NCI-H526 treated with DMSO at 0.1 percent for 48 hours (cell line): ENCODE data around the gene FAM111B.

Experiments
- DNase-seq: peaks from one replicate; lab custom pipeline; 2025; lab: John Stamatoyannopoulos, UW

The FAM111B gene

DNA sequence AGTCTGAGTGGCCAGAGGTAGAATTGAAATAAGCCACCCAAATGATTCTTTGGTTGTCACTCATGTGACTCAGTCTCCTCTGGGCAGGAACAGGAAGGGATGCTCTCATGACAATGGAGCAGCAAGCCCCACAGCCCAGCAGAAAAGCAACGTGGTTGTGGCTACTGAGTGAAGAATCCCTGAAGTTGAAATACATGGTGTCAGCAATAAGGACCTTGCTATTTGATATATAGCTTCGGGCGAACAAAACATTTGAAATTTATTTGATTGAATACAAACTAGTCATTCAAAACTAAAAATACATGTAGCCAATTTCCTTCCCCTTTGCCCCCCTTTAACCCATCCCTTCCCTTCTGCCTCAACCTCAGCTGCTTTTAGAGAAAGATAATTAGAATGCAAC is 50.4 kb downstream of the FAM111B start:
- DNase-seq = no peak

DNA sequence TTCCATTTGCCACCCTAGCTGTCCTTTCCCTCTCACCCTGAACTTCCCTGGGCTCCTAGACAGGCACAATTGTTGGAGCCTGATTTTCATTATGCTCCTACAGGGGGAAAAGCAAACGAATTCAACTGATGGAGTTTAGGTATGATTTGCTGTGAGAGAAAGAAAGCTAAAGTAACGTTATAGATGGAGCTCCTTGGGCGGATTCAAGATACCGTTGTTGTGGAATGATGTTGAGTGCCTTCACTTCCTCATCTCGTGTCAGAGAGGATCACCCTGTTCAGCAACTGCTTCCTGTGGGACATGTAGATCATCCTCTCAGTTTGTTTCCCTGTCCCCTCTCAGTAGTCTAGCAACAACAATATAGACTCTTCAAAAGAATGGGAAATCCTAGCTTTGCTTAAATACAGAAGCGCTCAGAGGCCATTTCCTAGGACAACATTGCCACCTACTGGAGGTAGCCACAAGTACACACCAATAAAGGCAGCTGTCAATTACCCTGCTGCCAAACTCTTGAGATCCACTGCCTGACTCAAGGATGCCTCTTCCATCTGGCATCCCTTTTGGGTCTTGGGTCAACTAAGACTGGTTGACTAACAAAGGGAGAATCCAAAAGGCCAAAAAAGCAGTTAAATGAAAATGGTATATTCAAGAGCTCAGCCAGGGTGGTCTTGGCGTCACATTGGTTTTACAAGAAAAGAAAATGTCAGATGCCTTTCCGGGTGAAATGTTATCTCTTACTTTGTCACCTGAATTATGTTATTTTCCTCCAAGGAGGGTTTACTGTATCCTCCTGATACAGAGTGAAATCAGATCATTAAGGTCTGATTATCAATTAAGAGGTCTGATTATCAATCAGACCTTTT is 51.4 kb downstream of the FAM111B start:
- peak; percentile 24 for DNase-seq

DNA sequence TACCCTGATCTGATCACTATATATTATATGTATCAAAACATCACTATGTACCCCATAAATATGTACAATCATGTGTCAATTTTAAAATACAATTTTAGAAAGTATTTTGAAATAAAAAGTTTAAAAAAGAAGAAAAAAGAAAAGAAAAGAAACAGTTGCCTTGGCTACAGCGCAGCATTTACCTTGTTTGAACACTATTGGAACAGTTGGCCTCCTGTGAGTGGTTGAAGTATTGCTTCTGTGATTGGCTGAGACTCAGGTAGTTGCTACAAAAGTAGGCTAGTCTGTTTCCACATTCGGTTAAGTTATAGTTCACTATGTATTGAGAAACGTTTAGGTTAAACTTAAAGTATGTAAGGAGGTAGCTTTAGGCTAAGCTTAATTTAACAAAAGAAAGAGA is 57.0 kb downstream of the FAM111B start:
- no peak for DNase-seq

DNA sequence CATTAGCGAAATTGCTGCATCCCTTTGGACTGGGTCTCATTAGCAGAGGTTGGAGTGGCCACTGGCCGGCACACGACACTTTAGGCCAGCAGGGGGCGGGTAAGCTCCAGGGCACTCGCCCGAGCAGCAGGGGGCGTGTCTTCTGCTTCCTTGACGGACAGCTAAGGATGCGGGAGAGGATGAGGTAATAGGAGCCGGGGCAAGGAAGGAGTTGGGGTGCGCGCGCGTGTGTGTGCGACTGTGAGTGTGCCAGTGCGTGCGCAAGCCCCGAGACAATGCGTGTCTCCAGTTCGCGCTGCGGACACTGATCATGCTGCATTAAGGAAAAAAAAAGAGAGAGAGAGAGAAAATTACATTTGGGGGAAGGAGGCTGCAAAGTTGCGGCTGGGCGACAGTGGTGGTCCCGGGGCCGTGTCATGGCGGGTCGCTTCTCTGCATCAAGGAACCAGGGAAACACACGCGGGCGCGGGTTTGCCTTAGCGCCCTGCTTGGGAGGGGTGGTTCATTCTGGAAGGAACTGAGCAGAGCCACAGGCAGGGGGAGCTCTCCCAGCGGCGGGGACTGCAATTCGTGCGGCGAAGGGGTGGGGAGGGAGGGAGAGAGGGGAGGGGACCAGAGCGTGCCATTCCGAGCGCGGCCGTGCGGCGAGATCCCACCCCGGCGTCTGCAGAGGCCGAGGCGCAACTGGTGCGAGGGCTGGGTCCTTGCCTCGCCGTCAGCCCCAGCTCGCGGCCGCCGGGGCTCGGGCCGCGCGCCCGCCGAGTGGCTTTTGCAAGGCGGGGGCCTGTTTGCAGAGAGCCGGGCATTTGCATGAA is 64.7 kb downstream of the FAM111B start, which contains the start of gene DTX4:
DTX4 (plus strand) TSS at position 625 of the 815 bp plus-strand sequence. CDS start 464 bp downstream, outside the sequence.
- peak; percentile 73 for DNase-seq

DNA sequence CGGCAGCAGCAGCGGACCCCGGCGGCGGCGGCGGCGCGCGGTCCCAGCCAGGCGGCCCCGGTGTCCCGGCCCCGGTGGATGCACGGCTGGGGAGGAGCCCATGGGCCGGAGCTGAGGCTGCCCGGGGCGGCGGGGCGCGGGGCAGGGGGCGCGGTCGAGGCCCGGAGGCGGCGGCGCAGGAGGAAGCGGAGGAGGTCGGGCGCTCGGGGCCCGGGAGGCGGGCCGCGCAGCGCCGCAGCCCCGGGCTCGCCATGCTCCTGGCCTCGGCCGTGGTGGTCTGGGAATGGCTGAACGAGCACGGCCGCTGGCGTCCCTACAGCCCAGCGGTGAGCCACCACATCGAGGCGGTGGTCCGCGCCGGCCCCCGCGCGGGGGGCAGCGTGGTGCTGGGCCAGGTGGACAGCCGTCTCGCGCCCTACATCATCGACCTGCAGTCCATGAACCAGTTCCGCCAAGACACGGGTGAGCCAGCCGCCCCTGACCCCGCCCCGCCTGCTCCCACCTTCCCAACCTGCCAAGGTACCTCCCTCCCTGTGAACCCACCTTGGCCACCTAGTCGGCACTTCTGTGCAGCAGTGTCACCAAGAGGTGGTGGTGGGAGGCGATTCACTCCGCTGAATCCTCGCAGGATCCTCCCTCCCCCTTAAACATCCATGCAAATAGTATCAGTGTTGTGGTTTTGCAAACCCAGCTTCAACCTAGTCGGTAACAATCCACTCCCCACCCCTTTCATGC is 65.5 kb downstream of the FAM111B start:
- DNase-seq = no peak

DNA sequence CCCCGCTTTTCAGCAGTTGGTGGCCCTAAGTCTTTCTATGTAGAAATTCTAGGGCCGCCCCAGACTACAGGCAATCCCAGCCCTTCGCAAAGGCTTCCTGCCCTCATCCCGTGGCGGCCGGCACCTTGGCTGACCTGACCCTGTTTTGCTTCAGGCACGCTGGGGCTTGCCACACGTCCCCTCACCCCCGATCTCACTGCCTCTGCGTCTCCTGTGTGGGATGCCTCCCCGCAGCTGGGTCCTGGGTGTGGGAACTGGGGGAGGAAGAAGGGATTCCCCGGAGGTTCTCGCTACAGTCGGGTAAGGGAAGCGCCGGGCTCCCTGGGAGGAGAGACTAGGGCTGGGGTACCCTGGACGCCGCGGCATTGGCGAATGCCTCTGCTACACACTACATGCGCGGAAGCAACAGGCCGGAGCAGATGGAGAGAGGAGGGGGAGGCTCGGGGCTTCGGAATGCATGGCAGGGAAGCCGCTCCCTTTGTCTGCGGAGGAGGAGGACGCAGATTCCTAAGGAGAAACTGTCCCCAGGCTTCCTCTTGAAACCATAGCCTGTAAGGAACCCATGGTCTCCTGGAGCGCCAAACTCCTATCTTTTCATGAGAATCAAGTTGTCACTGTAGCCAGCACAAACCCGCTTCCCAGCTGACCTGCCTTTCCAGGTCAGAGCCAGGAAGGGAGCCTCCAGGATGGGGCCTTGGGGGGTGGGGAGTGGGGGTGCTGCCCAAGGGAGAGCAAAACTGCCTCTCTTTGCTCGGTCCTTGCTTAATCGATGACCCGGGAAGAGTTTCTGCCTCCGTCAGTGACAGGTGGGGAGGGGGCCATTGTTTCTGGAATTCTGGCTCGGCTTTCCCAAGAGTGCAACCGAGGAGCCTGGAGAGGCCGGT is 66.3 kb downstream of the FAM111B start:
- DNase-seq = peak; percentile 72

DNA sequence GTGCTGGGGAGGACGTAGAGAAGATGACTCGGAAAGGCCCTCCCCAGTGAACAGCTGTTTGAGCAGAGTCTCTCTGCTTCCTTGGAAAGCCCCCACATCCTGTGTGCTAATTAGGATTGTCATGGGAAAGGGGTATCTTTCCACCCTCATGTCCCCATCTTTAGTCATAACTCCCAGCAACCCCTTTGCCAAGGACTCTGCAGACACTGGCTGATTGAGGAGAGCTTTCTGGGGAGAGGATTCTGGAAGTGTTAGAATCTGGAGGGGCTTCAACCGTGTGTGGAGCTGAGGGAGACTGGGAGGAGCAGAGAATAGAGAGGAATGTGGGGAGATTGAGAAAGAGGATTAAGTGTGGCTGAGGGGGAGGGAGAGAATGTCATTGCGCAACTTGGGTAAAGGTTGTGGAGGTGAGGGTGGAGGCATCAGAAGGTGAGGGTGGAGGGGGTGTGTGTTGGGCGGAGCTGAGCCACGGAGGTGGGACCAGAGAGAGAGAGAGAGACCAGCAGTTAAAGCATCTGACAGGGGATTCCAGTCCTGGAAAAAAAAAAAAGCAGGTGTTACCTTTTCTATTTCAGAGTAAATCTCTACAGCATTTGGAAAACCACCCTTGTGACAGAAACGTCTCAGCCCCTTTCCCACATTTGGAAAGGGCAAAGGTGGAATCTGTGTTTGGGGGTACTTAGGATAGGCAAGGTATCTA is 67.1 kb downstream of the FAM111B start:
- no peak for DNase-seq

DNA sequence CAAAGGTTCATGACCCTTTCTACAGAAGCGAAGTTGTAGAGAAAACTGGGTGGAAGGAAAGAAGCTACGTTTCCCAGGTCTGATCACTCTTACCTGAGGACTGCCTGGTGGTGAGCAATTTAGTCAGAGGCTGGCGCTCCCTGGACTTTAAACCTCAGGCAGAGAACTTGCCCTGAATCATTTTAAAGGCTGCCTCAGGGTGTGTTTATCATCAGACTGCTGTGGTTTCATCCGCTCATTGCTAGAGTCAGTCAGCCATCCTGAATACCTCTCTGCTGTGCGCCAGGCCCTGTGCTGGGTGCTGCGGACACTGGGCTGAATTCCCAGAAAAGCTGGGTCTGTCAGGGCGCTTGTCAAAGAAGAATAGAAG is 67.6 kb downstream of the FAM111B start:
- peak; percentile 12 for DNase-seq

DNA sequence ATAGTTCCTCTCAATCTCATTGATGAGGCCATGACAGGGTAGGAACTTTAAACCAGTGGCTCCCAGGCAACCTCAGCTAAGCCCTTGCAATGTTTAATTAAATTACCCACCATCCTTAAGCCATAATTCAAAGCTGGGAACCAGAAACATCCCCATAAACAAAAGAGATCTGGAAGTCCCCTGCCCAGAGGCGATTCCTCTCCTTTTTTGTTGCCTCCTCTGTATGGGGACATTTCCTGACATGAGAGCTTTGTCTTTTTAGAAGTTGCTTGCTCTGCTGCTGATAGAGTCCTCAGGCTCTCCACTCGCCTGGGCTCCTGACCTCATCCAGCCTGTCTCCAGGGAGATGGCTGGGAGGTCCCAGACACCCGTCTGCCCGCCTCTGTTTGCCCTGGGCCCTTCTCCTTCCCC is 68.1 kb downstream of the FAM111B start:
- DNase-seq = peak; percentile 15

DNA sequence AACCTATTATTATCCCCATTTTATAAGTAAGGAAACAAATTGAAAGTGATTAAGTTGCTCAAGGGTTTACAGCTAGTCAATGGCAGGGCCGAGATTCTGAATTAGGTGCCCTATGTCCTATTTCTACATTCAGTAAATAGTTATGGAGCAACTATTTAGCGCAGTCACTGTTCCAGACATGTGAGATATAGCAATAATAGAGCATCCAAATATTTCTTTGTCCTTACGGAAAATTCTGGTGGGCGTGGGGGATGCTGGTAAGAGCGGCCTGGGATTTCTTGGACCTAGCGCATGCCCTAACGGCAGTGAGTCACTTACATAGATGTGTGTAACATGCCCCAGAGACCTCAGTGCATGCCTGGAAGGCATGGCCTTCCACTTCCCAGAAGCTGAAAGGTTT is 69.3 kb downstream of the FAM111B start:
- no peak for DNase-seq
